GM12878 (cell line): ENCODE measurements around the gene PTBP1. TPM values are rescaled to one million over a fixed set of nuclear protein-coding genes. Genes with fewer than 3 reads are reported as not detected.

Experiments used
- ATAC-seq: fragments of 200-7000 bp; cut with Tn5 transposase; 3 replicates; pipeline ENCODE4 v1.9.1; 2020; ENCODE audit warnings: mild to moderate bottlenecking, moderate library complexity
- BruUV-seq: library from RNA; stranded (reverse); fragments of 400-500 nt; replicated peaks from 2 replicates; lab custom pipeline; 2021; lab: Mats Ljungman, UMichigan
- CTCF ChIA-PET: fragments of 300-600 bp; sonication (Branson Sonifier 250); formaldehyde crosslinking; extraction: SDS; loops from one replicate; lab custom pipeline; 2021; ENCODE audit warnings: inconsistent platforms; lab: Yijun Ruan, JAX
- POLR2A ChIA-PET: fragments of 350-600 bp; formaldehyde crosslinking; extraction: SDS; loops from one replicate; lab custom pipeline; 2021; ENCODE audit warnings: inconsistent platforms; lab: Charles Lee
- RAD21 ChIA-PET: fragments of 300-600 bp; sonication (Branson Sonifier 250); formaldehyde crosslinking; loops from one replicate; lab custom pipeline; 2023; ENCODE audit warnings: antibody characterized with exemption; ENCODE audit not compliant: unreplicated experiment; lab: Charles Lee
- SMC1A ChIA-PET: fragments of 300-600 bp; sonication (Branson Sonifier 250); formaldehyde crosslinking; loops from one replicate; lab custom pipeline; 2023; ENCODE audit not compliant: unreplicated experiment, uncharacterized antibody; lab: Charles Lee
- DNase-seq: peaks from one replicate; pipeline ENCODE4 v3.0.0-alpha.2; 2011; ENCODE audit warnings: low read depth, low spot score
- FAIRE-seq: peaks from 3 replicates; lab custom pipeline; 2011; peaks lifted over from hg19 to GRCh38; lab: Jason Lieb, UNC
- H2AFZ ChIP-seq: 2 replicates; pipeline ENCODE4 v1.6.0; 2011; ENCODE audit warnings: low read depth, low read length, control low read depth; ENCODE audit not compliant: control insufficient read depth
- H3K27ac ChIP-seq: 2 replicates; pipeline ENCODE4 v1.5.1; 2011; ENCODE audit warnings: control low read depth; ENCODE audit not compliant: control insufficient read depth, insufficient read depth
- H3K27me3 ChIP-seq, 2 experiments: replicated peaks in 1 of 2; 2 replicates each; pipeline versions ENCODE4 v1.6.0 to v1.6.1; 2011; ENCODE audit warnings: low read length in 1 of 2; ENCODE audit not compliant: control insufficient read depth in 2 of 2, insufficient read depth in 2 of 2
- H3K36me3 ChIP-seq, 2 experiments: 2 replicates each; pipeline ENCODE4 v1.5.1; 2011; ENCODE audit warnings: low read length in 1 of 2; ENCODE audit not compliant: control insufficient read depth in 2 of 2, insufficient read depth in 2 of 2
- H3K4me1 ChIP-seq: 2 replicates; pipeline ENCODE4 v1.6.1; 2011; ENCODE audit warnings: mild to moderate bottlenecking, low read length, moderate library complexity, mixed read lengths; ENCODE audit not compliant: control insufficient read depth, insufficient read depth
- H3K4me2 ChIP-seq: 2 replicates; pipeline ENCODE4 v1.6.0; 2011; ENCODE audit warnings: control low read depth; ENCODE audit not compliant: control insufficient read depth, insufficient read depth
- H3K4me3 ChIP-seq: fragments of 200-600 bp; sonication (generic); 2 replicates; pipeline ENCODE4 v1.5.1; 2016
- H3K79me2 ChIP-seq: 2 replicates; pipeline ENCODE4 v1.6.0; 2011; ENCODE audit warnings: low read length; ENCODE audit not compliant: control insufficient read depth, insufficient read depth
- H3K9ac ChIP-seq: 2 replicates; pipeline ENCODE4 v1.8.0; 2011; ENCODE audit warnings: low read length, control low read depth, mixed read lengths; ENCODE audit not compliant: control insufficient read depth, insufficient read depth
- H3K9me3 ChIP-seq: replicated peaks from 3 replicates; pipeline ENCODE4 v1.5.1; 2011; ENCODE audit warnings: mild to moderate bottlenecking, low read length; ENCODE audit not compliant: control insufficient read depth, insufficient read depth
- H4K20me1 ChIP-seq: 2 replicates; pipeline ENCODE4 v1.6.0; 2011; ENCODE audit not compliant: control insufficient read depth, insufficient read depth
- EED ChIP-seq: sonication (generic); IDR thresholded peaks from 2 replicates; pipeline ENCODE4 v1.6.1; 2016; ENCODE audit warnings: antibody characterized with exemption, low read depth
- HDGF ChIP-seq: fragments of 450-650 bp; IDR thresholded peaks from 2 replicates; pipeline ENCODE4 v1.6.1; 2016; ENCODE audit warnings: antibody characterized with exemption
- MEF2B ChIP-seq: fragments of 450-650 bp; IDR thresholded peaks from 2 replicates; pipeline ENCODE4 v1.6.1; 2018; ENCODE audit warnings: mild to moderate bottlenecking, moderate library complexity; ENCODE audit not compliant: partially characterized antibody, poor library complexity, severe bottlenecking
- MTA2 ChIP-seq: fragments of 450-650 bp; IDR thresholded peaks from 2 replicates; pipeline ENCODE4 v1.6.1; 2016; ENCODE audit warnings: low read depth, mild to moderate bottlenecking, moderate library complexity
- MYB ChIP-seq: fragments of 150-350 bp; IDR thresholded peaks from 2 replicates; pipeline ENCODE4 v1.6.1; 2014; ENCODE audit warnings: mild to moderate bottlenecking, low read depth, low read length, borderline replicate concordance
- SMC3 ChIP-seq: IDR thresholded peaks from 2 replicates; pipeline ENCODE4 v1.6.1; 2011; ENCODE audit warnings: low read length, improper control_type of control experiment, borderline replicate concordance
- SREBF2 ChIP-seq: IDR thresholded peaks from 2 replicates; pipeline ENCODE4 v1.6.1; 2012; ENCODE audit warnings: mild to moderate bottlenecking, low read length
- STAT3 ChIP-seq: IDR thresholded peaks from 2 replicates; pipeline ENCODE4 v1.6.1; 2011; ENCODE audit warnings: low read depth, low read length, improper control_type of control experiment
- TCF3 ChIP-seq: IDR thresholded peaks from 2 replicates; pipeline ENCODE4 v1.6.1; 2012; ENCODE audit warnings: low read depth, mild to moderate bottlenecking, low read length, borderline replicate concordance; ENCODE audit not compliant: insufficient read depth
- ZSCAN29 ChIP-seq: fragments of 450-650 bp; IDR thresholded peaks from 2 replicates; pipeline ENCODE4 v1.6.1; 2017; ENCODE audit warnings: mild to moderate bottlenecking, moderate library complexity
- ZZZ3 ChIP-seq: IDR thresholded peaks from 2 replicates; pipeline ENCODE4 v1.6.1; 2011; ENCODE audit warnings: low read depth; ENCODE audit not compliant: control insufficient read depth, insufficient read length
- WGBS: methylation state at CpG from one replicate; pipeline ENCODE4 v1.1.6; 2016; ENCODE audit warnings: low lambda C conversion rate; ENCODE audit not compliant: insufficient replicate concordance, insufficient coverage; ENCODE audit errors: missing lambda C conversion rate; 5-methylcytosine and 5-hydroxymethylcytosine counted together
- in situ Hi-C: fragments of 300-500 bp; cut with MboI; formaldehyde crosslinking; loops from 9 replicates; pipeline ENCODE4 v1.14.3; 2018; ENCODE audit warnings: mixed read lengths
- intact Hi-C: fragments of 100-400 bp; cut with micrococcal nuclease; formaldehyde crosslinking; loops from one replicate; pipeline ENCODE4 v1.14.2; 2022; ENCODE audit not compliant: unreplicated experiment
- polyA plus RNA-seq, 11 experiments: library from polyadenylated mRNA; depleted of rRNA in 4 of 11; unstranded in 6 of 11; stranded (reverse) in 5 of 11; fragments of >200 nt; fragmentation: Nextera tagmentation in 4 of 11; fragmentation: Illumina TruSeq in 1 of 11; extraction: Ambion mirVana in 4 of 11; extraction: Trizol in 1 of 11; gene quantifications; 1 replicate in 1 of 11; 2 replicates in 10 of 11; pipeline versions ENCODE4 v1.2.1 to v1.2.3, GENCODE V29; 2011 to 2016; ENCODE audit warnings: inconsistent platforms in 2 of 11, missing spikeins in 2 of 11, low read depth in 1 of 11
- total RNA-seq, 4 experiments: library from RNA; depleted of rRNA in 3 of 4; stranded (reverse); fragments of >200 nt in 3 of 4; fragmentation: Illumina TruSeq in 1 of 4; extraction: Trizol in 1 of 4; gene quantifications; 2 replicates each; pipeline versions ENCODE4 v1.2.1 to v1.2.3, GENCODE V29; 2013 to 2021

PTBP1 gene
- total and polyA plus RNA-seq, 10 of the 15 experiments (the other 5 are each of a cell fraction or from before 2014, with no cell fraction given): 13.1 to 532 (median 217) TPM

- H3K79me2 ChIP-seq: no peaks in the 10 kb centered on the region
- TF ChIP-seq SREBF2: no peak
- TF ChIP-seq STAT3: no peak
- no peak for TF ChIP-seq SMC3
- H3K4me3 ChIP-seq: no peak overlapping the region
- ATAC-seq: no peak
- ChIA-PET SMC1A (interaction anchor here (1.1 kb wide), 1 partner anchor 26 kb away, joined by 3 read pairs; no protein-coding TSS in a partner anchor), CTCF (interaction anchor here (1.3 kb wide), 1 partner anchor 178 kb away, joined by 4 read pairs; no protein-coding TSS in a partner anchor), RAD21 (no interaction called here), POLR2A (no interaction called here)
- H2AFZ ChIP-seq: no peak overlapping the region
- H3K4me1 ChIP-seq: no peaks in the 10 kb centered on the region
- DNase-seq: no peak
- H3K36me3 ChIP-seq: no peaks in the 10 kb centered on the region
- FAIRE-seq: no peak
- H4K20me1 ChIP-seq: no peaks in the 10 kb centered on the region
- H3K27me3 ChIP-seq: no peaks in the 10 kb centered on the region
- in situ Hi-C loops (no loop called here), intact Hi-C loops (no loop called here)
- H3K9me3 ChIP-seq: no peaks in the 10 kb centered on the region
- WGBS: 35% methylated on average over 11 of the region's 12 CpGs
- BruUV-seq: no TSS peak
- no peak overlapping the region for H3K9ac ChIP-seq
- no peak overlapping the region for H3K4me2 ChIP-seq
- H3K27ac ChIP-seq: no peak overlapping the region
Measured at GRCh38 chr19:823565-824121, 26.4 kb downstream of the PTBP1 start.

GRCh38 chr19:824885-825284 is 27.6 kb downstream of the PTBP1 start:
- Histone ChIP-seq H4K20me1 (no peaks in the 10 kb centered on the region), H3K27ac (no peak overlapping the region)
- RAD21 ChIA-PET: no interaction called here
- no peak for TF ChIP-seq TCF3
- no peak for TF ChIP-seq ZZZ3
- no peak for TF ChIP-seq MEF2B
- TF ChIP-seq HDGF: no peak
- no peak for TF ChIP-seq EED
- no peak for TF ChIP-seq ZSCAN29
- TF ChIP-seq MTA2: no peak
- no peak for TF ChIP-seq MYB
- TF ChIP-seq, all 136 proteins: peak for 0
- WGBS: 53% methylated on average over 15 of the region's 15 CpGs
- H3K36me3 ChIP-seq: no peaks in the 10 kb centered on the region
- H3K27me3 ChIP-seq: no peaks in the 10 kb centered on the region
- ChIA-PET POLR2A (no interaction called here), CTCF (no interaction called here), SMC1A (interaction anchor here (1.1 kb wide), 1 partner anchor 24 kb away, joined by 3 read pairs; no protein-coding TSS in a partner anchor)
- DNase-seq (no peak), ATAC-seq (no peak), FAIRE-seq (no peak)
- no peak overlapping the region for H2AFZ ChIP-seq
- no peaks in the 10 kb centered on the region for H3K79me2 ChIP-seq
- BruUV-seq: no TSS peak
- intact Hi-C loops (no loop called here), in situ Hi-C loops (no loop called here)
- H3K9ac ChIP-seq: no peak overlapping the region
- no peaks in the 10 kb centered on the region for H3K4me1 ChIP-seq
- no peaks in the 10 kb centered on the region for H3K9me3 ChIP-seq
- H3K4me3 ChIP-seq: no peak overlapping the region
- H3K4me2 ChIP-seq: no peak overlapping the region
